Upper lobe of left lung (tissue), 6 donors: ENCODE results near the gene GUCY1B1. TPM values are rescaled to one million over a fixed set of nuclear protein-coding genes. Genes with fewer than 3 reads are reported as not detected.
A peak's percentile ranks its signal among the peaks of the same experiment; 100 is the strongest.

Source experiments
- ATAC-seq, 2 donors: fragments of 200-7000 bp; cut with Tn5 transposase; one replicate each; pipeline ENCODE4 v1.9.1; 2022; ENCODE audit warnings: mild to moderate bottlenecking in 2 of 2, moderate library complexity in 2 of 2; ENCODE audit not compliant: low FRiP score in 2 of 2
- DNase-seq, 2 donors: peaks; one replicate each; pipeline ENCODE4 v3.0.0-alpha.2; 2019 to 2020
- H3K27ac ChIP-seq, 4 donors: fragments of 200-600 bp; sonication (generic); one replicate each; pipeline ENCODE4 v1.5.1; 2016 to 2019
- H3K27me3 ChIP-seq, 4 donors: fragments of 200-600 bp; sonication (generic); one replicate each; pipeline ENCODE4 v1.5.1; 2017 to 2019
- H3K36me3 ChIP-seq, 4 donors: fragments of 200-600 bp; sonication (generic); one replicate each; pipeline ENCODE4 v1.5.1; 2016 to 2019
- H3K4me1 ChIP-seq, 4 donors: fragments of 200-600 bp; sonication (generic); one replicate each; pipeline ENCODE4 v1.5.1; 2018 to 2019
- H3K4me3 ChIP-seq, 4 donors: fragments of 200-600 bp; sonication (generic); one replicate each; pipeline ENCODE4 v1.5.1; 2017 to 2019; ENCODE audit warnings: mild to moderate bottlenecking in 2 of 4, moderate library complexity in 1 of 4
- H3K9me3 ChIP-seq, 4 donors: fragments of 200-600 bp; sonication (generic); one replicate each; pipeline ENCODE4 v1.5.1; 2018 to 2019
- EP300 ChIP-seq, 4 donors: sonication (generic); formaldehyde crosslinking; IDR thresholded peaks; one replicate each; pipeline ENCODE4 v1.5.1; 2017; ENCODE audit warnings: antibody characterized with exemption in 4 of 4, control low read depth in 2 of 4
- POLR2A ChIP-seq, 4 donors: fragments of 450-650 bp; IDR thresholded peaks; one replicate each; pipeline ENCODE4 v1.5.1; 2016 to 2017; ENCODE audit warnings: antibody characterized with exemption in 4 of 4, mild to moderate bottlenecking in 2 of 4
- POLR2AphosphoS5 ChIP-seq, 2 donors: sonication (generic); formaldehyde crosslinking; IDR thresholded peaks; one replicate each; pipeline ENCODE4 v1.5.1; 2017; ENCODE audit warnings: antibody characterized with exemption in 2 of 2
- WGBS, 2 donors: methylation state at CpG; one replicate each; pipeline ENCODE4 v1.1.5; 2017 to 2018; 5-methylcytosine and 5-hydroxymethylcytosine counted together
- total RNA-seq, 6 donors: library from RNA; depleted of rRNA in 4 of 6; stranded (reverse); fragments of >200 nt in 4 of 6; gene quantifications; one replicate each; pipeline versions ENCODE4 v1.1.0 to v1.2.1, GENCODE V29; 2016 to 2021
- TF ChIP-seq, protein P1 (sequence below), 6 experiments: fragments of 450-650 bp in 4 of 6; fragments of 200-600 bp in 2 of 6; sonication (generic) in 2 of 6; IDR thresholded peaks; one replicate each; pipeline ENCODE4 v1.5.1; 2016 to 2019; ENCODE audit warnings: antibody characterized with exemption in 6 of 6
- donor health status: DM: no; HTN: no; CAD: no; lungs with moderate emphysema.
- donor health status: DM: no; HTN: yes; CAD: no; lungs with severe emphysema.

Gene GUCY1B1
- total RNA-seq, result 10 to 100 TPM in 3 of 6 donors, 1 to 10 TPM in 3; 8.1 to 24.1 (median 13.2) TPM

DNA sequence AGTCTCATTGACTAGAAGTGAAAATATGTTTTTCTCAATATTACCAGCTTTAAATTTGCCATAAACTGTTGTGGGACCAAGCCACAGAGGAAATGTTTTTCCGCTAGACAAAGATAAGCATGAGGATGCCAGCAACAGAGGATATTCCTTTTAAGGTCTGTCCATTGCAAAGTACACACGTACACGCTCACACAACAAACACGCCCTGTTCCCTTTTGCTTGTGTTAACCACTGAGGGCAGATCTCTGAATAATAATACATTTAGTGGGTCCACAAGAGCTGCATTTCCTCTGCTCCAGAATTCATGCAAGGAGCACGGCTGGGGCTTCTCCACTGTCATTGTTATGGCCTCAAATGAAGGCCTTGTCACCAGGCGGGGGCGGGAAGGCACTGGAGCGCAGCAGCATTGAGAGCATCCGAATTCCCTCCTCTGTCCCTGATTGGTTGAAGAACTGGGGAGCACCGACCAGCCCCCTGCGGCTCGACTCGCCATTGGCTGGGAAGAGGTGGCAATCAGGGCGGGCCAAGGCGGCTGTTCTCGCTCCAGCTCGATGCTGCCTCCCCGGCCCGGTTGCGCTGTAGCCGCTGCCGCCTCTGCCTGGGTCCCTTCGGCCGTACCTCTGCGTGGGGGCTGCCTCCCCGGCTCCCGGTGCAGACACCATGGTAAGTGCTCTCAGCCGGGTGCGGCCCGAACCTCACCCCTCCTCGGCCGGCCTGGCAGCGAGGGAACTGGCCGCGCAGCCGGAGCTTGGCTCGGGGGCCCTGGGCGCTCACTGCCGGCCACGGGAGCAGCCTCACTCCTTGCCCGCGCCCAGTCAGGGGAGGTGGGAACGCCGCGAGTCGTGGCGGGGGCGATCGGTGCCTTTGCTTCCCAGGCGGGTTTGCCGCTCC is at the start of gene GUCY1B1:
GUCY1B1 (plus strand) TSS at position 541 of the 891 bp plus-strand sequence; CDS start at position 661, 120 bp downstream.
- WGBS, 2 donors, result 12 to 32% methylated on average over 11 to 25 of the region's 51 CpGs
- Histone ChIP-seq H3K4me3 (peak within 1 kb of the TSS; percentile 46 to 78 (median 54)), H3K27me3 (peaks cover 0 to 11% (median 0%) of the 10 kb centered on the region in 4 donors), H3K9me3 (no peaks in the 10 kb centered on the region), H3K27ac (peak within 1 kb of the TSS; percentile 72 to 92 (median 88)), H3K36me3 (no peaks in the 10 kb centered on the region), H3K4me1 (peaks cover 0 to 17% (median 6%) of the 10 kb centered on the region in 4 donors)
- ATAC-seq, result peak; percentile 99
- peak; percentile 95 for DNase-seq
- TF ChIP-seq, protein P1, sequence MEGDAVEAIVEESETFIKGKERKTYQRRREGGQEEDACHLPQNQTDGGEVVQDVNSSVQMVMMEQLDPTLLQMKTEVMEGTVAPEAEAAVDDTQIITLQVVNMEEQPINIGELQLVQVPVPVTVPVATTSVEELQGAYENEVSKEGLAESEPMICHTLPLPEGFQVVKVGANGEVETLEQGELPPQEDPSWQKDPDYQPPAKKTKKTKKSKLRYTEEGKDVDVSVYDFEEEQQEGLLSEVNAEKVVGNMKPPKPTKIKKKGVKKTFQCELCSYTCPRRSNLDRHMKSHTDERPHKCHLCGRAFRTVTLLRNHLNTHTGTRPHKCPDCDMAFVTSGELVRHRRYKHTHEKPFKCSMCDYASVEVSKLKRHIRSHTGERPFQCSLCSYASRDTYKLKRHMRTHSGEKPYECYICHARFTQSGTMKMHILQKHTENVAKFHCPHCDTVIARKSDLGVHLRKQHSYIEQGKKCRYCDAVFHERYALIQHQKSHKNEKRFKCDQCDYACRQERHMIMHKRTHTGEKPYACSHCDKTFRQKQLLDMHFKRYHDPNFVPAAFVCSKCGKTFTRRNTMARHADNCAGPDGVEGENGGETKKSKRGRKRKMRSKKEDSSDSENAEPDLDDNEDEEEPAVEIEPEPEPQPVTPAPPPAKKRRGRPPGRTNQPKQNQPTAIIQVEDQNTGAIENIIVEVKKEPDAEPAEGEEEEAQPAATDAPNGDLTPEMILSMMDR (IDR thresholded peaks at IDR 0.05), result peak in 5 of 6 experiments; percentile 29 to 60 (median 56)
- no peak for TF ChIP-seq EP300 (IDR thresholded peaks at IDR 0.05)
- TF ChIP-seq POLR2A (IDR thresholded peaks at IDR 0.05), result peak in 2 of 4 donors; percentile 10 to 52
- TF ChIP-seq POLR2AphosphoS5 (IDR thresholded peaks at IDR 0.05), result peak in 1 of 2 donors; percentile 61

DNA sequence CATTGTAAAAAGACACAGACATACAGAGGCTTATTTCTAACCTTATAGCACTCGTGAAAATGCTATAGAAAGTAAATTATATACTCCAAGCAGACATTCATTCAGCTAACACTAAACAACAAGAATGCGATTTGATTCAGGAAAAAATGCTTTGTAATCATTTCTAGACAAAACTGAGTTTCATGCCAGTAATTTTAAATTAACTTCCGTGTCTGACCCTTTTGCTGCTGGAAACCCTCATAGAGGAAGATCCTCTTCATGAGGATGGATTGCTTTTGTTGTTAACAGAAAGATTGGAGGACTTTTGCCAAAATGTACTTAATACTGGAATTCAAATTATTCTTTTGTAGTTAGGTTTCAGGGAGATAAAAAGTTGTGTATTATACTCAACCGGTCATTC is 48.9 kb upstream of the GUCY1B1 start:
- WGBS, 2 donors, result 66 to 72% methylated on average over 4 of the region's 4 CpGs
- Histone ChIP-seq H3K4me3 (no peak overlapping the region), H3K4me1 (peaks cover 0 to 16% (median 8%) of the 10 kb centered on the region in 4 donors), H3K36me3 (peaks cover 0 to 4% (median 0%) of the 10 kb centered on the region in 4 donors), H3K27ac (no peak overlapping the region), H3K27me3 (no peaks in the 10 kb centered on the region), H3K9me3 (no peaks in the 10 kb centered on the region)
- no peak for TF ChIP-seq POLR2A (IDR thresholded peaks at IDR 0.05)
- TF ChIP-seq, protein P1 (IDR thresholded peaks at IDR 0.05), result no peak
- TF ChIP-seq POLR2AphosphoS5 (IDR thresholded peaks at IDR 0.05), result no peak
- no peak for TF ChIP-seq EP300 (IDR thresholded peaks at IDR 0.05)
- ATAC-seq (no peak), DNase-seq (no peak)

DNA sequence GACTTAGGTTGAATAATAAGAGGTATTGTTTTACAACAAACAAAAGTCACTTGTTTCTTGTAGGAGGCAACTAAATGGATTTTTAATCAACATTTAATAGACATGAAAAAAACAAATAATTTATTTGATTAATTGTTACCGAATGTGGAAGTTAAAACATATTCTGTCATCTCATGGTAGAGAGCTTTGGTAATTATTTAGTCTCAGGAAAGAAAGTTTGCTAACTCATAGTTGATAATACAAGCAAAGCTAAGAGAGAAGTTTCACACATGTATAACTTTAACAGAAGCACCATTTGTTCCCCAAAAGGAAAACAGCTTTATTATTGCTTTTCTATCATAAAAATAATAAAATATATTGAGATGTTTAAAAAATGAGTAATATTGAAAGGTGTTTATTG is 47.3 kb upstream of the GUCY1B1 start:
- ATAC-seq, result no peak
- Histone ChIP-seq H3K4me3 (no peak overlapping the region), H3K4me1 (peaks cover 0 to 5% (median 3%) of the 10 kb centered on the region in 4 donors), H3K36me3 (peaks cover 0 to 4% (median 2%) of the 10 kb centered on the region in 4 donors), H3K27ac (no peak overlapping the region), H3K27me3 (no peaks in the 10 kb centered on the region), H3K9me3 (no peaks in the 10 kb centered on the region)
- 68 to 76% methylated on average over 1 of the region's 1 CpG for WGBS, 2 donors
- DNase-seq, result no peak
- TF ChIP-seq POLR2AphosphoS5 (IDR thresholded peaks at IDR 0.05), result no peak
- TF ChIP-seq EP300 (IDR thresholded peaks at IDR 0.05), result no peak
- TF ChIP-seq POLR2A (IDR thresholded peaks at IDR 0.05), result no peak
- TF ChIP-seq, protein P1 (IDR thresholded peaks at IDR 0.05), result no peak

DNA sequence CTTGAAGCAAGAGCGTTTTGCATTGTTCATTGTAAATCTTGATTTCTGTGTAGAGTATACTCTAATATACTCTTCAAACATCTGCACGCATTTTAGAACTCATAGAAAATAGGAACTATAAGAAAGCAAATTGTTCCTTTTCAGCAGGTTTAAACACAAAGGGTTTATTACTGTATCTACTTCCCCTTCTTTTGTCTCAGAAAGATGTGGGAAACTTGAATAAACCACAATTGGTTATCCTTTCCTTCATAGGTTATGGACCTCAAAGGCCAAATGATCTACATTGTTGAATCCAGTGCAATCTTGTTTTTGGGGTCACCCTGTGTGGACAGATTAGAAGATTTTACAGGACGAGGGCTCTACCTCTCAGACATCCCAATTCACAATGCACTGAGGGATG is 46.0 kb upstream of the GUCY1B1 start:
- Histone ChIP-seq H3K4me3 (no peak overlapping the region), H3K27ac (no peak overlapping the region), H3K27me3 (no peaks in the 10 kb centered on the region), H3K4me1 (no peaks in the 10 kb centered on the region), H3K36me3 (peaks cover 0 to 4% (median 2%) of the 10 kb centered on the region in 4 donors), H3K9me3 (no peaks in the 10 kb centered on the region)
- 58 to 66% methylated on average over 3 of the region's 3 CpGs for WGBS, 2 donors
- no peak for ATAC-seq
- no peak for TF ChIP-seq EP300 (IDR thresholded peaks at IDR 0.05)
- no peak for TF ChIP-seq POLR2A (IDR thresholded peaks at IDR 0.05)
- no peak for TF ChIP-seq POLR2AphosphoS5 (IDR thresholded peaks at IDR 0.05)
- TF ChIP-seq, protein P1 (IDR thresholded peaks at IDR 0.05), result no peak
- no peak for DNase-seq
